MM.1S (cell line): ENCODE results near the gene MAPK10.

Experiments
- DNase-seq: peaks from one replicate; pipeline ENCODE4 v3.0.0-alpha.2; 2015
- H2AFZ ChIP-seq: fragments of 300-600 bp; sonication (generic); 2 replicates; pipeline ENCODE4 v1.6.0; 2016; ENCODE audit warnings: antibody characterized with exemption, low read length
- H3F3A ChIP-seq: fragments of 300-600 bp; sonication (generic); 2 replicates; pipeline ENCODE4 v1.6.1; 2016; ENCODE audit warnings: mild to moderate bottlenecking, antibody characterized with exemption, low read length, moderate library complexity, mixed read lengths; ENCODE audit not compliant: insufficient read depth
- H3K27ac ChIP-seq: fragments of 300-600 bp; sonication (generic); 2 replicates; pipeline ENCODE4 v1.5.1; 2016; ENCODE audit warnings: mild to moderate bottlenecking, low read length
- H3K27me3 ChIP-seq: fragments of 300-600 bp; sonication (generic); replicated peaks from 2 replicates; pipeline ENCODE4 v1.6.0; 2016; ENCODE audit warnings: low read length; ENCODE audit not compliant: insufficient read depth
- H3K36me3 ChIP-seq: fragments of 300-600 bp; sonication (generic); replicated peaks from 2 replicates; pipeline ENCODE4 v1.6.1; 2016; ENCODE audit warnings: mild to moderate bottlenecking, low read length, mixed read lengths; ENCODE audit not compliant: insufficient read depth
- H3K4me1 ChIP-seq: fragments of 300-600 bp; sonication (generic); 2 replicates; pipeline ENCODE4 v1.6.1; 2016; ENCODE audit warnings: low read length, mixed read lengths
- H3K4me2 ChIP-seq: fragments of 300-600 bp; sonication (generic); 2 replicates; pipeline ENCODE4 v1.6.0; 2016; ENCODE audit warnings: low read depth, low read length
- H3K4me3 ChIP-seq: fragments of 300-600 bp; sonication (generic); 2 replicates; pipeline ENCODE4 v1.5.1; 2016; ENCODE audit warnings: low read length, mixed read lengths
- H3K79me2 ChIP-seq: fragments of 300-600 bp; sonication (generic); 2 replicates; pipeline ENCODE4 v1.6.1; 2016; ENCODE audit warnings: mixed run types, low read length, mixed read lengths
- H3K9ac ChIP-seq: fragments of 300-600 bp; sonication (generic); 2 replicates; pipeline ENCODE4 v1.6.1; 2016; ENCODE audit warnings: low read length, mixed read lengths
- H3K9me2 ChIP-seq: fragments of 300-600 bp; sonication (generic); replicated peaks from 2 replicates; pipeline ENCODE4 v1.6.1; 2016; ENCODE audit warnings: mild to moderate bottlenecking, low read length, mixed read lengths; ENCODE audit not compliant: insufficient read depth
- H3K9me3 ChIP-seq: fragments of 300-600 bp; sonication (generic); replicated peaks from 2 replicates; pipeline ENCODE4 v1.6.1; 2016; ENCODE audit warnings: mild to moderate bottlenecking, low read length, mixed read lengths; ENCODE audit not compliant: insufficient read depth
- H4K20me1 ChIP-seq: fragments of 300-600 bp; sonication (generic); 2 replicates; pipeline ENCODE4 v1.6.1; 2016; ENCODE audit warnings: mild to moderate bottlenecking, low read length, moderate library complexity, mixed read lengths; ENCODE audit not compliant: insufficient read depth
- EZH2 ChIP-seq: fragments of 300-600 bp; sonication (generic); optimal IDR thresholded peaks from 2 replicates; pipeline ENCODE3; 2017; ENCODE audit warnings: low read depth, mild to moderate bottlenecking, antibody characterized with exemption, low read length, mixed read lengths
- EZH2phosphoT487 ChIP-seq: fragments of 300-600 bp; sonication (generic); IDR thresholded peaks from 2 replicates; pipeline ENCODE4 v1.6.1; 2018; ENCODE audit warnings: antibody characterized with exemption, low read length
- TF ChIP-seq, protein P1 (sequence below): fragments of 300-600 bp; sonication (generic); IDR thresholded peaks from 2 replicates; pipeline ENCODE4 v1.5.1; 2016; ENCODE audit warnings: antibody characterized with exemption, low read length, mixed read lengths

MAPK10 gene

GRCh38 chr4:86007042-86007441 lies 352.8 kb downstream of the MAPK10 start:
- H4K20me1 ChIP-seq, result no peaks in the 10 kb centered on the region
- no peak overlapping the region for H2AFZ ChIP-seq
- H3K4me1 ChIP-seq, result no peaks in the 10 kb centered on the region
- no peaks in the 10 kb centered on the region for H3K9me2 ChIP-seq
- H3F3A ChIP-seq, result no peaks in the 10 kb centered on the region
- DNase-seq, result no peak
- no peaks in the 10 kb centered on the region for H3K27me3 ChIP-seq
- H3K4me3 ChIP-seq, result no peak overlapping the region
- H3K27ac ChIP-seq, result no peak overlapping the region
- TF ChIP-seq, protein P1, sequence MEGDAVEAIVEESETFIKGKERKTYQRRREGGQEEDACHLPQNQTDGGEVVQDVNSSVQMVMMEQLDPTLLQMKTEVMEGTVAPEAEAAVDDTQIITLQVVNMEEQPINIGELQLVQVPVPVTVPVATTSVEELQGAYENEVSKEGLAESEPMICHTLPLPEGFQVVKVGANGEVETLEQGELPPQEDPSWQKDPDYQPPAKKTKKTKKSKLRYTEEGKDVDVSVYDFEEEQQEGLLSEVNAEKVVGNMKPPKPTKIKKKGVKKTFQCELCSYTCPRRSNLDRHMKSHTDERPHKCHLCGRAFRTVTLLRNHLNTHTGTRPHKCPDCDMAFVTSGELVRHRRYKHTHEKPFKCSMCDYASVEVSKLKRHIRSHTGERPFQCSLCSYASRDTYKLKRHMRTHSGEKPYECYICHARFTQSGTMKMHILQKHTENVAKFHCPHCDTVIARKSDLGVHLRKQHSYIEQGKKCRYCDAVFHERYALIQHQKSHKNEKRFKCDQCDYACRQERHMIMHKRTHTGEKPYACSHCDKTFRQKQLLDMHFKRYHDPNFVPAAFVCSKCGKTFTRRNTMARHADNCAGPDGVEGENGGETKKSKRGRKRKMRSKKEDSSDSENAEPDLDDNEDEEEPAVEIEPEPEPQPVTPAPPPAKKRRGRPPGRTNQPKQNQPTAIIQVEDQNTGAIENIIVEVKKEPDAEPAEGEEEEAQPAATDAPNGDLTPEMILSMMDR, result no peak
- no peak for TF ChIP-seq EZH2
- no peak for TF ChIP-seq EZH2phosphoT487
- H3K9me3 ChIP-seq, result no peaks in the 10 kb centered on the region
- H3K9ac ChIP-seq, result no peak overlapping the region
- H3K36me3 ChIP-seq, result no peaks in the 10 kb centered on the region
- H3K4me2 ChIP-seq, result no peak overlapping the region
- H3K79me2 ChIP-seq, result no peaks in the 10 kb centered on the region

DNA sequence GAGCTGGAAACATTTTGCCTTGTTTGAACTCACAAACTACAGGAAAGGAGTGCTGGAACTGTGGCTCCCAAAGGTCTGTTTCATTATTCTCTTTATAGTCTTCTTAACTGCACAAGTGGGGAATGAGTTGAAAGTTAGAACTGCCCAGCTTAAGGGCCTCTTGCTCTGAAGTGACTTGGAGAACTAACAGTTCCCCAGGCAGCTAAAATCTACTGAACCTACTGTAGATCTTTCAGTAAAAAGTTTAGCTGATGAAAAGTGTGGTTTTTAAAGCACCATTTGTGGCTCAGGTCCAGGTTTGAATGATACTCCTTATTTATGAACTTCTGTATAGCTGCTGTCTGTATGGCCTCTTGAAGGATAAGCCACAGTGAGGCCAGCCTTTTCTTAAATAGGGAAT lies 353.8 kb downstream of the MAPK10 start:
- no peaks in the 10 kb centered on the region for H3K9me3 ChIP-seq
- H3K9me2 ChIP-seq, result no peaks in the 10 kb centered on the region
- H3K4me2 ChIP-seq, result no peak overlapping the region
- TF ChIP-seq, protein P1, result no peak
- TF ChIP-seq EZH2phosphoT487 (no peak), EZH2 (no peak)
- no peaks in the 10 kb centered on the region for H3K79me2 ChIP-seq
- no peak for DNase-seq
- H3K36me3 ChIP-seq, result no peaks in the 10 kb centered on the region
- H3F3A ChIP-seq, result no peaks in the 10 kb centered on the region
- no peak overlapping the region for H3K4me3 ChIP-seq
- no peaks in the 10 kb centered on the region for H3K27me3 ChIP-seq
- no peak overlapping the region for H2AFZ ChIP-seq
- H4K20me1 ChIP-seq, result no peaks in the 10 kb centered on the region
- H3K4me1 ChIP-seq, result no peaks in the 10 kb centered on the region
- no peak overlapping the region for H3K9ac ChIP-seq
- H3K27ac ChIP-seq, result no peak overlapping the region

DNA sequence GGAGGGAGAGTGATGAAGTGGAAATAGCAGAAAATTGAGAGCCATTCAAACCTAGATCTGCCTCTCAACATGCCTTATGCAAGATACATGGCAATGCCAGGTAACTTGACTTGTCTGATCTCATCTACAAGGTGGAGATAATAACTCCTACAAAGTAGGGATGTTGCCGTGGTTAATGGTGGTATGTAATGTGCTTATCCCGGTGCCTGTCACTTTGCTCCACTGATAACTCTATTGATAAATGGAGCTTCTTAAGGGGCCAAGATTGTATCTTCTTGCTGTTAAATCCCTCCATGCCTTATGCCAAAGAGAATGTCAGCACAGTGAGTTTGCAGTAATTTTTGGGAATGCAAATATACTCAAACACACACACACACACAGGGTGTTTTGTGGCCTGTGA lies 355.8 kb downstream of the MAPK10 start:
- Histone ChIP-seq H3K27ac (no peak overlapping the region), H3K4me1 (no peaks in the 10 kb centered on the region), H3K79me2 (no peaks in the 10 kb centered on the region), H3F3A (no peaks in the 10 kb centered on the region), H3K9ac (no peak overlapping the region), H3K9me3 (no peaks in the 10 kb centered on the region), H4K20me1 (no peaks in the 10 kb centered on the region), H3K4me3 (no peak overlapping the region), H3K27me3 (no peaks in the 10 kb centered on the region), H2AFZ (no peak overlapping the region), H3K4me2 (no peak overlapping the region), H3K9me2 (no peaks in the 10 kb centered on the region), H3K36me3 (no peaks in the 10 kb centered on the region)
- DNase-seq, result no peak
- TF ChIP-seq EZH2 (no peak), EZH2phosphoT487 (no peak)
- TF ChIP-seq, protein P1, result no peak
